Activated naive CD4-positive, alpha-beta T cell treated with anti-CD3 and anti-CD28 coated beads, Interleukin-2, amount 10 ng/mL, durations not matched to agents 5 hours and 36 hours (primary cell): ENCODE data around the gene DACT2. TPM values are rescaled to one million over a fixed set of nuclear protein-coding genes. Genes with fewer than 3 reads are reported as not detected.

ENCODE experiments used
- total RNA-seq, 2 experiments: library from RNA; stranded (reverse); gene quantifications; one replicate each; pipeline ENCODE4 v1.2.3, GENCODE V29; 2021

The DACT2 gene
- total RNA-seq: not detected

GRCh38 chr6:168319279-168320111 lies at the start of gene DACT2:
TSS of gene DACT2 (minus strand) at chr6:168319777. CDS start at chr6:168319633, 144 bp downstream.

Other genes with a start within 250 kb of the DACT2 start
- gene FRMD1, start 240.6 kb downstream of the DACT2 start, total RNA-seq: not detected
- not detected for gene SMOC2, start 121.4 kb upstream of the DACT2 start, total RNA-seq